Vagina (tissue), 2 donors: ENCODE data around the gene CTH. TPM values are rescaled to one million over a fixed set of nuclear protein-coding genes. Genes with fewer than 3 reads are reported as not detected.
"Not testable (repeated sequence)": the region's sequence is repeated elsewhere in the genome, so short reads cannot be mapped to it uniquely, and the experiment has no call there.

ENCODE experiments used
- DNase-seq, 2 donors: peaks; one replicate each; pipeline ENCODE4 v3.0.0-alpha.2; 2017; ENCODE audit errors: extremely low spot score in 2 of 2
- H3K27ac ChIP-seq: fragments of 200-600 bp; sonication (generic); one replicate; pipeline ENCODE4 v1.5.1; 2019
- H3K27me3 ChIP-seq: fragments of 200-600 bp; sonication (generic); one replicate; pipeline ENCODE4 v1.5.1; 2019
- H3K36me3 ChIP-seq, 2 donors: fragments of 200-600 bp; sonication (generic); one replicate each; pipeline ENCODE4 v1.5.1; 2017 to 2019
- H3K4me1 ChIP-seq: fragments of 200-600 bp; sonication (generic); one replicate; pipeline ENCODE4 v1.5.1; 2019
- H3K4me3 ChIP-seq, 2 donors: fragments of 200-600 bp; sonication (generic); 1 replicate in 1 of 2; 2 replicates in 1 of 2; pipeline ENCODE4 v1.5.1; 2016 to 2019
- H3K9me3 ChIP-seq: fragments of 200-600 bp; sonication (generic); one replicate; pipeline ENCODE4 v1.5.1; 2019
- CTCF ChIP-seq, 3 experiments: fragments of 450-650 bp in 2 of 3; fragments of 200-600 bp in 1 of 3; sonication (generic) in 1 of 3; IDR thresholded peaks; one replicate each; pipeline ENCODE4 v1.5.1; 2017 to 2019; ENCODE audit warnings: antibody characterized with exemption in 3 of 3, mild to moderate bottlenecking in 2 of 3, moderate library complexity in 2 of 3
- POLR2A ChIP-seq, 2 donors: fragments of 450-650 bp; IDR thresholded peaks; one replicate each; pipeline ENCODE4 v1.6.1; 2017; ENCODE audit warnings: antibody characterized with exemption in 2 of 2, mild to moderate bottlenecking in 2 of 2, moderate library complexity in 2 of 2
- POLR2AphosphoS5 ChIP-seq, 2 donors: sonication (generic); formaldehyde crosslinking; IDR thresholded peaks; one replicate each; pipeline ENCODE4 v1.9.0; 2017; ENCODE audit warnings: antibody characterized with exemption in 2 of 2, mild to moderate bottlenecking in 2 of 2, low read depth in 1 of 2; ENCODE audit not compliant: insufficient read depth in 1 of 2
- intact Hi-C: fragments of 100-400 bp; cut with DNase I; formaldehyde crosslinking; loops from one replicate; pipeline ENCODE4 v1.15.1; 2023
- total RNA-seq: library from RNA; depleted of rRNA; stranded (reverse); fragments of >200 nt; gene quantifications from one replicate; pipeline ENCODE4 v1.2.3, GENCODE V29; 2016

CTH gene
- total RNA-seq, 1 donor from 2014 or later = 4.2 TPM

GRCh38 chr1:70441392-70442035, 30.4 kb downstream of the CTH start:
- peaks cover 0 to 5% of the 10 kb centered on the region in 2 donors for H3K36me3 ChIP-seq
- H3K4me1 ChIP-seq = no peaks in the 10 kb centered on the region
- H3K9me3 ChIP-seq = no peaks in the 10 kb centered on the region
- no peak overlapping the region for H3K27ac ChIP-seq
- no peak overlapping the region for H3K4me3 ChIP-seq
- no peak for DNase-seq
- H3K27me3 ChIP-seq = no peaks in the 10 kb centered on the region
- intact Hi-C loops = loop anchor here (10.0 kb wide), 1 partner anchor 73 kb away; no protein-coding TSS in a partner anchor
- TF ChIP-seq POLR2A (IDR thresholded peaks at IDR 0.05) (no peak), POLR2AphosphoS5 (IDR thresholded peaks at IDR 0.05; ENCODE audit: insufficient read depth in 1 of 2, low read depth in 1 of 2) (no peak), CTCF (IDR thresholded peaks at IDR 0.05) (no peak)

- intact Hi-C loops = loop anchor here (10.0 kb wide), 1 partner anchor 72 kb away; no protein-coding TSS in a partner anchor
- no peak for DNase-seq
- TF ChIP-seq CTCF (IDR thresholded peaks at IDR 0.05) = no peak
- no peak for TF ChIP-seq POLR2A (IDR thresholded peaks at IDR 0.05)
- no peak for TF ChIP-seq POLR2AphosphoS5 (IDR thresholded peaks at IDR 0.05; ENCODE audit: insufficient read depth in 1 of 2, low read depth in 1 of 2)
- no peaks in the 10 kb centered on the region for H3K4me1 ChIP-seq
- no peaks in the 10 kb centered on the region for H3K27me3 ChIP-seq
- no peak overlapping the region for H3K4me3 ChIP-seq
- H3K36me3 ChIP-seq = peaks cover 0 to 5% of the 10 kb centered on the region in 2 donors
- H3K27ac ChIP-seq = no peak overlapping the region
- no peaks in the 10 kb centered on the region for H3K9me3 ChIP-seq
Measured at GRCh38 chr1:70442490-70442889, 31.4 kb downstream of the CTH start.

- Histone ChIP-seq H3K36me3 (peaks cover 0 to 5% of the 10 kb centered on the region in 2 donors), H3K4me3 (no peak overlapping the region), H3K4me1 (no peaks in the 10 kb centered on the region), H3K27ac (no peak overlapping the region), H3K27me3 (no peaks in the 10 kb centered on the region), H3K9me3 (no peaks in the 10 kb centered on the region)
- no peak for DNase-seq
- intact Hi-C loops = loop anchor here (10.0 kb wide), 1 partner anchor 71 kb away; no protein-coding TSS in a partner anchor
- TF ChIP-seq CTCF (IDR thresholded peaks at IDR 0.05) (no peak), POLR2AphosphoS5 (IDR thresholded peaks at IDR 0.05; ENCODE audit: insufficient read depth in 1 of 2, low read depth in 1 of 2) (no peak), POLR2A (IDR thresholded peaks at IDR 0.05) (no peak)
Measured at GRCh38 chr1:70443739-70444138, 32.7 kb downstream of the CTH start.

GRCh38 chr1:70449049-70449448, 38.0 kb downstream of the CTH start:
- H3K36me3 ChIP-seq = no peaks in the 10 kb centered on the region
- intact Hi-C loops = loop anchor here (10.0 kb wide), 1 partner anchor 66 kb away; no protein-coding TSS in a partner anchor
- H3K4me3 ChIP-seq = no peak overlapping the region
- no peaks in the 10 kb centered on the region for H3K9me3 ChIP-seq
- DNase-seq = no peak
- no peaks in the 10 kb centered on the region for H3K27me3 ChIP-seq
- TF ChIP-seq POLR2AphosphoS5 (IDR thresholded peaks at IDR 0.05; ENCODE audit: insufficient read depth in 1 of 2, low read depth in 1 of 2) (no peak), CTCF (IDR thresholded peaks at IDR 0.05) (no peak), POLR2A (IDR thresholded peaks at IDR 0.05) (no peak)
- H3K4me1 ChIP-seq = no peaks in the 10 kb centered on the region
- H3K27ac ChIP-seq = no peak overlapping the region

GRCh38 chr1:70452164-70452939, 41.3 kb downstream of the CTH start:
- intact Hi-C loops, H3K27me3 ChIP-seq, H3K9me3 ChIP-seq, H3K27ac ChIP-seq, H3K4me3 ChIP-seq, H3K4me1 ChIP-seq, H3K36me3 ChIP-seq, DNase-seq: not testable (repeated sequence)
